HG02610 (cell line): Measurements from ENCODE around the gene ERCC5.

Experiments used
- ATAC-seq: cut with Tn5 transposase; IDR thresholded peaks from one replicate; pipeline ENCODE4 v1.9.1; 2021; ENCODE audit warnings: mild to moderate bottlenecking, moderate library complexity; ENCODE audit not compliant: unreplicated experiment

ERCC5 gene

DNA sequence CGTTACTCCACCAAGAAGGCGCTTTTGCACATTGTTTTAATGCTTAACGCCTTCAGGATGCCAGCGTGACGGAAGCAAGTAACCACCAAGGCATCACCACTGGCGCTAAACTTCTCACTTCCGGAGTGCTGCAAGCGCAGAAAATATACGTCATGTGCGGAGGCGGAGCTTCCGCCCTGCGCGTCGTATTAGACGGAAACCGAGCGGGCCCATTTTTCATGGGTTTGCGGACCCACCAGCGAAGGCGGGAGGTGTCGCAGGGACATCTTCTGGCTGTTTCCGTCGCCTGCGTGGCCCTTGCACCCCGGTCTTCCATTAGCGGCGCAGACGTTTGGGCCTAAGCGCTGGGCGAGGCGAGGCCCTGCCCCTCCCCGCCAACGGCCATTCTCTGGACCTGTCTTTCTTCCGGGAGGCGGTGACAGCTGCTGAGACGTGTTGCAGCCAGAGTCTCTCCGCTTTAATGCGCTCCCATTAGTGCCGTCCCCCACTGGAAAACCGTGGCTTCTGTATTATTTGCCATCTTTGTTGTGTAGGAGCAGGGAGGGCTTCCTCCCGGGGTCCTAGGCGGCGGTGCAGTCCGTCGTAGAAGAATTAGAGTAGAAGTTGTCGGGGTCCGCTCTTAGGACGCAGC, at the start of gene ERCC5:
ERCC5 (plus strand) TSS at position 403 of the 631 bp plus-strand sequence. CDS start 235 bp downstream, outside the sequence.
- peak; percentile 85 for ATAC-seq

DNA sequence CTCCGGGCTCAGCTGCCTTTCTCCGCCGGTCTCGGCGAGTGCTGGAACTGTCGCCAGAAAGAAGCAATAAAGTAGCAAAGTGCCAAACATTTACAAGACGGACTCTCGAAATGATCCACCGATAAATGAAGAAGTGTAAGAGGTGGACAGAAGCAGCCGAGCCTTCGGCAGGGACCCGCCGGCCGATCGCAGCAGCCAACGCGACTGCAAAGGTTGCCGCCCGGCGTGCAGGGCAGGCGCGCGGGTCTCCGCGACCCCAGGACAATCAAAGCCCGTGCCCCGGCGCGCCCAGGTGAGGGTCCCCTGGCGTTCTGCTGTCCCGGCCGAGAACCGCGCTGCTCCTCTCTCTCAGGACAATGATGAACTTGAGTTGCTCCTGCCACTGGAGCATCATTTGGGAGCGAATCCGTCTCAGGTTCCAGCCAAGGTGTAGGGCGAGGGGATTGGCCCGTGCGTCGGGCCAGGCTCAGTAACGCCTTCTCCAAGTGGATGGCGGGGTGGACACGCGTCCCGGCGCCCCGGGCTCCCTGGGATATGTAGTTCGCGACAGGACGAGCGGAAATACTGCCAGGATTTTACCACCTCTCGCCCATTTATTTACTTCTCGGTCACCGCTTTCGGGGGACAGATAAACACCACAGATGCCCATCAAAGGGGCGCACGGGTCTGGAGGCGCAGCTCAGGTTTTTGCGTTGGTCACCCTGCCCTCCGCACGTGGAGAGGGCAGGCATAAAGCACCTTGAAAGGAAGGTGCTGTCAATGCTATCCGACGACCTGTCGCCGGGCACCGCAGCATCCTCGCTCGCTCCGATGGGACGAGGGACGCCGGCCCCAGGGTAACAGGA, 47.0 kb upstream of the ERCC5 start, which contains the start of the genes BIVM and POGLUT2:
BIVM (plus strand) TSS at position 539 of the 845 bp plus-strand sequence. CDS start 8,149 bp downstream, outside the sequence.
POGLUT2 (minus strand) TSS at position 396 of the 845 bp plus-strand sequence; CDS start at position 90, 306 bp downstream.
- peak; percentile 86 for ATAC-seq

DNA sequence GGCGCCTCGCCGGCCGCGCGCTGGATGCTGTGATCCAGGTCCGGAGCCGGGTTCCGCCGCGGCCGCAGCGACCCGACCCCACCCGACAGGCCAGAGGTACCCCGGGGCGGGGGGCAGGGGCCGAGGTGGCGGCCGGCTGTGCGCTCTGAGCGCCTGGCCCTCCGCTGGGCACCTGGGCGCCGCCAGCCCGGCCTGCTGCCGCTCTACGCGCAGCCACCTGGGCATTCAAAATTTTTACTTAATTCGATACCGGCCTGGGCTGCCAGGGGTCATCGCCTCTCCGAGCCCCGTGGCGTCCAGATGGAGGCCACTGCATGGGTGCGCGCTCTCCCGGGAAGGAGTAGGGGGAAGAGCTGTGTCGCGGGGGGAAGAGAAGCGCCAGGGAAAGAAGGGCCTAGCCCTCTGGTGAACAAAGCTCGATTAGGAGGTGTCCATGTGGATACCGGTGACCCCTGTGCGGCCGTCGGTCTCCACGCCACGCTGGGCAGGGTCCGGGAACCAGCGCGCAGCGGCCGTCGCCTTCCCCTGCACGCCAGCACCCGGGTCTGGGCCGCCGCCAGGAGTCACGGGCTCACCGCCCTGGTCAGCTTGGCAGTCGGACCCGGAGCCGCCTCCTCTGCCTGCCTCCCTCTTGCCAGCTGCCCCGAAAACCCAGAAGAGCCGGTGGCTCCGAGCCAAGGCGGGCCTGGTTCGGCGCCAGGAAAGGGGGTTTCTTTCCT, 46.2 kb upstream of the ERCC5 start:
- ATAC-seq, result peak; percentile 4

DNA sequence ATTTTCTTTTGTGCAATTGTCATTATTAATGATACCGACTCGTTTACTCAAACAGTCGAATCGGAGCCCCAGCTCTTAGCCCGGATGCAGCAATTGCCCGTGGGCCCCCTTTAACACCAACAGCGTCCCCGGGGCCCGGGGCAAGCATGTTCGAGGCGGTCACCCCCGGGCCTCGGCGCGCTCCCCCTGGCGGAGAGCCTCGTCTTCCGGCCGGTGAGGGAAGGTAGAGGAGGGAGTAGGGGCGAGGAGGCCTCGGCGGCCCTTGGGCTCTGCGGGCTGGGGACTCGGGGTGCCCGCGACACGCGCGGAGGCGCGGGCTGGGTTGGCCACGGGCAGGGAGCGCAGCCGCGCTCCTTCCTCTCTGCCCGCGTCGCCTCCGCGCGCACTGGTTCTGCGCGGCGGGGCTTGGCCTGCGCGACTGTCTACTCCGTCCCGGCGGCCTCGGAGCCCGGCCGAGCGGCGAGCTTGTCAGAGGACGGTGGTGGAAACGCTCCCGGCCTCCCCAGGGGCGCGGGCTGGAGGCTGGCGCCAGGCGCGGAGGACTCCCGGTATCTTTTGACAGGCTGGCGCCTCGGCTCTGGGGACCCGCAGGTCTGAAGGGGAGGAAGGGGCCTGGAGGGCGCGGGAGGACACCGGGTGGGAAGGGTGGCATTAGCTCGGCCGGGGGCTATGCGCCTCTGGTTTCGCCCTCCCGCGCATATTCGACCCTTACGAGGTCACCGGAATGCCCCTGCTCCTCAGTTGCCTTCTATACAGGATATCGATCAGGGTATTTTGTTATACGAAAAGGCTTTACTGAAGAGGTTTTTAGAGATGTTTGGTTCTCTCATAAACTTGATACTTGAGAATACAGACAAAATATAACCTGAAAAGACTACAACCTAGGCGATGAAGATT, 45.4 kb upstream of the ERCC5 start:
- ATAC-seq, result peak; percentile 82

DNA sequence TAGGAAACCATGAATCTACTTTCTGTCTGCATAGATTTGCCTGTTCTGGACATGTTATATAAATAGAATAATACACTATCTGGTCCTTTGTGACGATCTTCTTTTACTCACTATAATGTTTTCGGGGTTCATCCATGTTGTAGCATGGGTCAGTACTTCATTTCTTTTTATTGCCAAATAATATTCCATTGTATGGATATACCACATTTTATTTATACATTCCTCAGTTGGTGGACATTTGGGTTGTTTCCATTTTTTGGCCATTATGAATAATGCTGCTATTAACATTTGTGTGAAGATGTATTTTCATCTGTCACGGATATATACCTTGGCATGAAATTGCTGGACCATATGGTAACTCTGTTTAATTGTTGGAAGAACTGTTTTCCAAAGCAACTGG, 40.2 kb upstream of the ERCC5 start:
- no peak for ATAC-seq

DNA sequence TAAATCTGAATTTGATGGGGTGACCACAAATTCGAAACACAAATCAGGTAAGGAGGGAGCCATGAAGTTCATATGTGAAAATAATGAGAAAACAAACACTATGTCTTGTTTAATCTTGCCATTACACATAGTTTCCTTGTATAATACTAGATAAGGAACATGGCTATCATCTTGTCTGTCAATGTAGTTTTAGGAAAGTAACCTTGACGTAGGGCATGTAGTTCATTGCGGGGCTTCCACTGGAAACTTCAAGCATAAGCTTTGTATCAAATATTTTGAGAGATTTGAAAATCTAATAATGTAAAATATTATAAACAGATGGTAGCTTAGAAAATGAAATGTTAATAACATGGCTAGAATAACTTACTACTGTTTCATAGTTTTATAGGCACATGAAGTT, 38.1 kb upstream of the ERCC5 start:
- no peak for ATAC-seq

DNA sequence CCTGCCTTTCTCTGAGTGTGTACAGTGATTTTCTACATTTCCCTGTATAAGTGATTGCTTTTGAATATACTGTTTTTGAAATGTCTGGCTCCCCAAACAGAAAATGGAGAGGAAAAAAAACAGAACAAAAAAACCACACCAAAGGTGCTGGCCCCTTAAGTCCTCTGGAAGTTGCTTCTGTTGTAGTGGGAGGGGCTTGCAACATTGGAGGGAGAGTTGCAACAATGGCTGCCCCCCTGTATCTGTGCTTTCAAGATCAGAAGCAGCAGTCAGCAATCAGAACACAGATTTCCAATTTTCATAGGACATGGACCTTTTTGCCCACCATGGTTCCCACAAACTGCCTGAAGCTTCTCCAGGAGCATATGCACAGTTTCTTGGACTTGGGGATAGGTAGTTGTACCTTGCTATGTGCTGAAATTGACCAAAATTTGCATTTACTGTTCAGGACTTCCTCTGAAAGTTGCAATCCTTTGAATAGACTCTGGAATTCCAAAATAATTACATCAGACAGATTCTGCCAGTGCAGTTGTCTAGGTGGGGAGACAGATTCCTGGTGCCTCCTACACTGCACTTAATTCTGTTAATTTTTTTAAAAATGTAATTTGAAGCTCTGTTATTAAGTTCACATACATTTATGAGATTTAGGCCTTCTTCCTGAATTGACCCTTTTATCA, 33.1 kb upstream of the ERCC5 start:
- ATAC-seq, result no peak

DNA sequence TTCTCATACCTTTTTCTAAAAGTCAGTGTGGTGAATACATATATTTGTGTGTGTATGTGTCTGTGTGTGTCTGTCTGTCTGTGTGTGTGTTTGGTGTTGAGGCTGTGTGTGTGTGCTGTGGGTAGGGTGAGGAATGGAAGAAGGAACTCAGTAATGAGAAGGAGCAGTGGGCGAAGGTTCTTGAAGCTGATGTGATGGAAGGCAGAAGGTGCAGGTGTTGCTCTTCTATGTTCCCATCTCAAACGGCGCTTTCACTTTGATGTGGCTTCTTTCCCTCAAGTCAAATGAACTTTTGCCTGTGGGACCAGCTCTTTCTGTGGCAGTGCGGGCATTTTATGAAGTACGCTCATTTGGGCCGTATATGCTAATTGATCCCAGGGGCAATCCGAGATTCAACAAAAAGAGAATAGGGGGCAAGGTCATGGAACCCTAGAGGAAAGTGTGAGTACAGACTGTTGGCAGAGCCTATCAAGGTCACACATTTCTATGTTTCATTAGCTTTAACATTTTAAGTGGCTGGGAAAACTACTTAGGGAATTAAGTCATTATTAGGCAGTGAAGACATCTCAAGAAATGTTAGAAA, 31.7 kb upstream of the ERCC5 start:
- ATAC-seq, result peak; percentile 40

DNA sequence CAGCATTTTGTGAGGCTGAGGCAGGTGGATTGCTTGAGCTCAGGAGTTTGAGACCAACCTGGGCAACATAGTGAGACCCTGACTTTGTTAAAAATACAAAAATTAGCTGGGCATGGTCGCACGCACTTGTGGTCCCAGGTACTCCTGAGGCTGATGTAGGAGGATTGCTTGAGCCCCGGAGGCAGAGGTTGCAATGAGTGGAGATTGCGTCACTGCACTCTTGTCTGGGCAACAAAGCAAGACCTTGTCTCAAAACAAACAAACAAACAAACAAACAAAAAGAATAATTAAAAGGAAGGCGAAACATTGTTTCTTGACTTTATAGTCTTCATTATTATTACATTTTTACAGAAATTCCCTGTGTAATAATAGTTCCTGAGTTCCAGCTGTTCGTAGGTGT, 31.0 kb upstream of the ERCC5 start:
- ATAC-seq, result no peak

DNA sequence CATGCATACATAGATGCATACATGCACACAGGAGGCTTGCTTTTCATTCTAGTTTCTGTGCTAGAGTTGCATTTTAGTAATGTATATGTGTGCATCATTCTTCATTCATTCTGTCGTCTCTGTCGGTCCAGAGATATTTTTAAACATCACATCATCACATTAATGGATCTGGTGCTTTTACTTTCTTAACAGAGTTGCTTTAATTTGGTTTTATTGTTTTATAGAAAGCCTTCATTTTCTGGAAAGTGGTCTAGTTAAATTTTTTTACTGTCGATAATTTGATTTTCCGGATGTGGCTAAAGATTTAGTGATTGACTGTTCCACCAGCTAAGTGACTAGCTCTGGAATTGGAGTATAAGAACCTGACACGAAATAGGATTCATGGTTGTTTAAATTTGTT, 30.0 kb upstream of the ERCC5 start:
- ATAC-seq, result no peak

DNA sequence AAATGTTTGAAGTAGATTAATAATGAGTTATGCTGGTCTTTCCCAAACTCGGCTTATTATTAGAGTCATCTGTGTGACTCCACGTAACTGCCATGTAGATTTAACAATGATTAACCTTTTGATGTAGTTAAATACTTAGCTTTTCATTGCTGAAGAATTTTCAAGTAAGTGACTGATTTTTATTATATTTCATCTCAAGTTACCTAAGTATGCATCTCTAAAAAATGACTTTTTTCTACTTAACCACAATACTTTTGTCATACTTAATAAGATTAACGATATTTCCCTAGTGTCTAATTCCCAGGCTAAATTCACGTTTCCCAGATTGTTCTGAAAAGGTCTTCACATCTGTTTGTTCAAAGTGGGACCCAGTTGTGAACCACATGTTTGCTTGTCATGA, 29.1 kb upstream of the ERCC5 start:
- ATAC-seq, result no peak

DNA sequence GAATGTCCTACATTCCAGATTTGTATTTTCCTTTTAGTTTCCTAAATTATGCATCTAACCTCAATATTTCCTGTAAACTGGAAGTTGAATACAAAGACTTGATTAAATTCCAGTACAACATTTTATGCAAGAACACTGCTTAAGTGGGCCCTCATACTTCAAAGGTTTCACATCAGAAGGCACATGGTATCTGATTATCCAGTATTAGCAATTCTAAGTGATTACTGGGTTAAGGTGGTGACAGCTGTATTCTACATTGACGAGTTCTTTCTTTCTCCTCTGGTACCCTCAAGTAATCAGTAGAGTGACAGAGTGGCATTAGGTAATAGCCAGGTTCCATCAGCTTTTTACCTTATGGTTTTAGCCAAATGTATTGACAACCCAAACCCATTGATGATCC, 28.6 kb upstream of the ERCC5 start:
- ATAC-seq, result no peak

DNA sequence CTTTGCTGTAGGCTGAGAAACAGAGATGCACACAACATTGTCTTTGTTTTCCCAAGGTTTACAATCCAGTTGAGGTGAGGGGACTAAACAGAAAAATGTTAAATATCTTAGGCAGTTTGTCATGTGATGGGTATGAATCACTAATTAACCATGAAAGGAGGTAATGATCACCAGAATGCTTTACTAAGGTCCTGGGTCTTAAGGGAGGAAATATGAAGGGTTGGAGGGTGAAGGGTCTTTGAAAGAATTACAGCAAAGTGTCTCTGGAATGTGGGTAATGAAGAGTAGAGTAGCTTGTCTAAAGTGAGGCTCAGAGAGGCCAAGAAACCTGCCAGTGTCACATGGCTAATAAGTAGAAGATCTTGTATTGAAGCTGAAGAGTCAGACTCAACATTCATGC, 27.9 kb upstream of the ERCC5 start:
- ATAC-seq, result no peak

DNA sequence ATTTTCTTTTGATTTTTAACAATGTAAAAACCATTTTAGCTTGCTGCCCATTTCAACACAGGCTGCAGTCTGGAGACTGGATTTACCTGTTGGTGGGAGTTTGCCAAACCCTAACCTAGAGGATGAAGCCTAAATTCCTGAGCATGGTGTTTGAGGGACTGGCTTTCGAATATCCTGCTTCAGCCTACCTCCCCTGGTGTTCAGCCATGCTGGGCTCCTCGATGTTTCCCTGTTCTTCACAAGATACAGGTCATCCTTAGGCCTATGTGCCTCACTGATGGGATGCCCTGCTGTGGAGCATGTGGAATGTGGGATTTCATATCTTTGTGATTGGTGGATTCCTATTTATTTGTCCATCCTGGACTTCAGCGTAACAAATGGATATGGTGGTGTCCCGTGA, 20.4 kb upstream of the ERCC5 start:
- ATAC-seq, result no peak

DNA sequence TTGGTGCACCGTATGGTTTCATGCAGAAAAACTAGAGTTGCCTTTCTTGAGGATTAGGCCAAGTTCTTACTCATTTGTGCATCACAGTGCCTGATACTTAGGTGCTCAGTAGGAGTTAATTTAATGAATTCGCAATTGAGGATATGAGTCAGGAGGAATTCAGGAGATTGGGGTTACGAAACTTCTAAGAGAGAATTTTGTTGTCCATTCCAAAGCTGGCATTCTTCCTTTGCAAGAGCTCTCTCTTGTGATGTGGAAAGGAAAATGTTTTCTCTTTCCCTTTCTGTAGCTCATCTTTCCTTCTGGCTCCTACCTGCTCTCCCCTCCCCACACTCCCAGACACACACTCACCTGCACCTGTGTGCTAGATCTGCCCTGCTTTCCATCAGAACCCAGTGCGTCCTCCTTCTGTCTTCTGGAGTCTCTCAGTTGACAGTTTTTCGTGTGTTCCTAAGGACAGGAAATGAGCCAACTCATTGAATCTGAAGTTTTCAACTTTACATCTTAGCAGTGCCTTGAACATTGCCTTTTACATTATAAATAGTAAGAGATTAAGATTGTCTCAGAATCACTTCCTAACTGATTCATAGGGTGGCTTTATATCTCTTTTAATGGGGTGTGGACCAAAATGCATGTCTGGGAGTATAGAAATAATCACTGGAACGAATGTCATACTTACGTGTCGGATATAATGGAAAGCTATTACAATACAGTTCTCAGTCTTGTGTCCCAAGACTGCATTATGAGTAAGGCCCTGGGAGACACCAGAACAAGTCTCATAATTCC, 19.7 kb upstream of the ERCC5 start:
- no peak for ATAC-seq

DNA sequence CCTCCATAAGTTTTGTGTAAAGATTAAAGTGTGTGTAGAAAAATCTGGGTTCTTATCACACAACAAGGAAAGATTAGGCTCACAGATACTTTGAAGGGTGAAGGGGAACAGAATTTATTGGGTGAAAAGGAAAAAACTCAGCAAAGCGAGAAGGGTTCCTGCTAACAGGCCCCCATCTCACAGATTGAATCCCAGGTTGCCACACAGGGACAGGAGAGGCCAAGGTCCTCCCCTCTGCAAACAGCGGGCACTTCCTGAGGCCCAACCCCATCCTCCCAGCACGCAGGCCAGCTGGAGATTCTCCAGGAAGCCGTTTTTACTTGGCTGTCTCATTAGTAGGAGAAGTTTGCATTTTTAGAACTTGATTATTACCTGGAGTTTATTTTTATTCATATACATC, 15.2 kb upstream of the ERCC5 start:
- ATAC-seq, result no peak

DNA sequence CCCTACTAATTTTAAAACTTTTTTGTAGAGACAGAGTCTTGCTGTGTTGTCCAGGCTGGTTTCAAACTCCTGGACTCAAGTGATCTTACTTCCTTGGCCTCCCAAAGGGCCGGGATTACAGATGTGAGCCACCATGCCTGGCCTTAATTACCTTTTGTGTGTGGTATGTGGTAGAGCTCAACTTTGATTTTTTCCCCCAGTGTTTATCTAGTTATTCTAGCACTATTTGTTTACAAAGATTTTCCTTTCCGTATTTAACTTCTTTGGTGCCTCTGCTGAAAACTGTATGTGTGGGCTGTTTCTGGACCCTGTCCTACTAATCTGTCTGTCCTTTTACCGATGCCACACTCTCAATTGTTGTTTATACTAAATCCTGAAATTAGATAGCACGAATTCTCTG, 9.4 kb upstream of the ERCC5 start:
- no peak for ATAC-seq

DNA sequence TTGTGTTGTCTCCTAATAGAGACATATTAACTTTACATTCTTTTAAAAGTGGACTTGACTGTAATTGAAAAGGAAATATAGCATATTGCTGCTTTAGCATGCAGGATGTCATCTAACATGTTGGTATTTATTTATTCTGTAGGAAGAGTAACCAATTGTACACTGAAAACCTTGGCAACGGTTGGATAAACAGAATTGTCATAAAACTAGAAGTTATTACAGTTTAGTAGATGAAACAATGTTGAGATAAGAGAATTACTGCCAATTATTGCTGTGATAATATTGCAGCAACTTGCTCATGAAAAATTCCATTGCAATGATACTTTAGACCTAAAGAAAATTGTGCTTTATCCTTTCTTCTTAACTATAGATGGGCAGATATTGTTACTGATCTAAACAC, 7.6 kb upstream of the ERCC5 start:
- no peak for ATAC-seq

DNA sequence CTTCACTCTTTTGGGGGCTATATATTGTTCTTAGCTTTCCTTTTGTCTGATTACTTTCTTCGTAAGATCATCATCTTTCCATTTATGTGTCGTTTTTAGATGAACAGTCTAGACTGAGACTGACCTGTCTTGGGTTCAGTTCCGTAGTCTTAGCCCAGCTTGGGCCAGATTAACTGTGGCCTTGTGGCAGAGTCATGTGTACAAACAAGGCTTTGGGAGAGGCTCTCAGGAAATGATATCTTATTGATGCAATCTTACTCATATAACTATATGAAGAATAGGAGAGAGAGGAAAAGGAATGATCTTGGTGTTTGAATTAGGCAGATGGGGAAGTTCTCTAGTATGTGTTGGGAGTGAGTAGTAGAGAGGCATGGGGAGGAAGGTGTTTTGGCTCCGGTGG, 6.8 kb upstream of the ERCC5 start:
- ATAC-seq, result no peak
